Omental fat pad (tissue), 4 donors: ENCODE results near the gene CAMK2D. TPM values are rescaled to one million over a fixed set of nuclear protein-coding genes. Genes with fewer than 3 reads are reported as not detected.

ENCODE experiments used
- ATAC-seq: fragments of 150-250 bp; one replicate; pipeline ENCODE4 v1.9.1; 2016; ENCODE audit warnings: mild to moderate bottlenecking, moderate library complexity; ENCODE audit not compliant: low FRiP score
- DNase-seq: peaks from one replicate; pipeline ENCODE4 v3.0.0-alpha.2; 2019; ENCODE audit warnings: low spot score
- total RNA-seq, 4 donors: library from RNA; depleted of rRNA; stranded (reverse); fragments of >200 nt; gene quantifications; one replicate each; pipeline ENCODE4 v1.1.0, GENCODE V29; 2016
- TF ChIP-seq, protein P1 (sequence below), 3 donors: fragments of 450-650 bp; IDR thresholded peaks; one replicate each; pipeline ENCODE4 v1.5.1; 2016 to 2017; ENCODE audit warnings: antibody characterized with exemption in 3 of 3, mild to moderate bottlenecking in 3 of 3, moderate library complexity in 2 of 3

Gene CAMK2D
- total RNA-seq, 4 donors from 2014 or later, result 78.7 to 86.1 (median 83.2) TPM

DNA sequence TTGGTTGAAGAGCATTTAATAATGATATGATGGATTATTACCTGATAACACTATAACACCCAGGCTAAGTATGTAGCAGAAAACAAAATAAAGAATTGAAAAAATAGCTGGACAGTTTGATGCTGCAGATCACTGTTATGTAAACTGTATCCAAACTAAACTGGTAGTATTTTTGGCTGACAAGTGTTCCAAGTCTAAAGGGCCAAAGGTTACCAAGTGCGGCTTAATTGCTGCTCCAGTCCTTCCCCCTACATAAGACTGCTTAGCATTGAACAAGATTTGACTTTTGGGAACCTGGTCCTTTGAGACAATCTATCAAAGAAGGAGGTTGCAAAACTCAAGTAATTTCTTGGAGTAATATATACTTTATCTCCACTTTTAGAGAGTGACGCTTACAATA, 249.6 kb downstream of the CAMK2D start:
- DNase-seq (no peak), ATAC-seq (no peak)
- TF ChIP-seq, protein P1, sequence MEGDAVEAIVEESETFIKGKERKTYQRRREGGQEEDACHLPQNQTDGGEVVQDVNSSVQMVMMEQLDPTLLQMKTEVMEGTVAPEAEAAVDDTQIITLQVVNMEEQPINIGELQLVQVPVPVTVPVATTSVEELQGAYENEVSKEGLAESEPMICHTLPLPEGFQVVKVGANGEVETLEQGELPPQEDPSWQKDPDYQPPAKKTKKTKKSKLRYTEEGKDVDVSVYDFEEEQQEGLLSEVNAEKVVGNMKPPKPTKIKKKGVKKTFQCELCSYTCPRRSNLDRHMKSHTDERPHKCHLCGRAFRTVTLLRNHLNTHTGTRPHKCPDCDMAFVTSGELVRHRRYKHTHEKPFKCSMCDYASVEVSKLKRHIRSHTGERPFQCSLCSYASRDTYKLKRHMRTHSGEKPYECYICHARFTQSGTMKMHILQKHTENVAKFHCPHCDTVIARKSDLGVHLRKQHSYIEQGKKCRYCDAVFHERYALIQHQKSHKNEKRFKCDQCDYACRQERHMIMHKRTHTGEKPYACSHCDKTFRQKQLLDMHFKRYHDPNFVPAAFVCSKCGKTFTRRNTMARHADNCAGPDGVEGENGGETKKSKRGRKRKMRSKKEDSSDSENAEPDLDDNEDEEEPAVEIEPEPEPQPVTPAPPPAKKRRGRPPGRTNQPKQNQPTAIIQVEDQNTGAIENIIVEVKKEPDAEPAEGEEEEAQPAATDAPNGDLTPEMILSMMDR (IDR thresholded peaks at IDR 0.05), result no peak

DNA sequence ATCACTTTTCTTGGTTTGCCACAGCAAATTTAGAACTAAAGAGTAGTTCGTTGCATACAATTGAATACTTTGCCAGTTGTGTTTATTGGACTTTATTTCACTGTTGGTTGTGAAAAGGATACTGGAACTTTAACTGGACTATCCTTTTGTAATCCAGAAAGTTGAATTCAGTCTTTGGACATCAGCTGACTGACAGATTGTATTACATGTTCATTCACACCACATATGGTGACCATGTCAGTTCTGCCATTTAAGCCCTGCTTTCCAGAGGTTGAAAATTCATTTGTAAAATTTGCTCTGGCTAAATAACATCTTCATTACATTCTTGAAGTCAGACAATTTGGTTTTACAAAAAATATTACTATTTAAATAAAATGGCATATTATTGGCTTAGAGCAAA, 251.7 kb downstream of the CAMK2D start:
- ATAC-seq (no peak), DNase-seq (no peak)
- TF ChIP-seq, protein P1 (IDR thresholded peaks at IDR 0.05), result no peak

DNA sequence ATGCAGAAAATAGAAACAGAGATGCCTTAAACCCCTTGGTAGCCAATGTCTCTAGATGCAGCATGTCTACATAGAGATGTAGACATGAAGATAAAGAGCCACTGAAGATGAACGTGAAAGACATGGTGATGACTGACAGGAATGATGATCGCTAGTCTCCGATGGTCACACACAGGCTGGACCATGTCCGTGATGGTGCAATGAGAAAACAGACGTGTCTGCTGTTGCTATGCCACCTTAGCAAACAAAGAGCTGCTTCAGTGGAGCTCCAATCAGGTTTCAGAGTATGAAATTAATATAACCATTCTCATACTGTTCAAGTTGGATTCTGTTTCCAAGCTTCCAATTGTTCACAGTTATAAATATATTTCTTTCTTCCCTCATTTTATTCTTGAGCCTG, 256.5 kb downstream of the CAMK2D start:
- TF ChIP-seq, protein P1 (IDR thresholded peaks at IDR 0.05), result no peak
- DNase-seq, result no peak
- no peak for ATAC-seq

DNA sequence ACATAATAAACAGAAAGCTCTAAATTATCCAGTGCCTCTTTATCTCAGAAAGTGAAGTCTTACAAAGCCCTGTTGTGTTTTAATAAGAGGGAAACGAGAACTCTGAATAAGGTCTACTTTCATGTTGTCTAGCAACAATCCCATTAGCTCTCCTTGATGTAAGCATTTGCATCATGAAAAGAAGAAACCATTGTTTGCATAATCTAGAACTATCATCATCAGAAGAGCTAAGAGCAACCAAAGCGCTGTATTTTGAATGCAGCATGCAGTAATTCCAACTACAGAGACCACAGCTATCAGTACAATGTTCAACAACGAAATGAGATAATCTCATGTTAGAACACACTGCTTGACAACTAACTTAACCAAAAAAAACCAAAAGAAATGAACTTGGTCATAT, 257.1 kb downstream of the CAMK2D start:
- TF ChIP-seq, protein P1 (IDR thresholded peaks at IDR 0.05), result no peak
- no peak for ATAC-seq
- no peak for DNase-seq

GRCh38 chr4:113503691-113504090, 257.8 kb downstream of the CAMK2D start:
- DNase-seq, result no peak
- TF ChIP-seq, protein P1 (IDR thresholded peaks at IDR 0.05), result no peak
- ATAC-seq, result no peak

- no peak for ATAC-seq
- TF ChIP-seq, protein P1 (IDR thresholded peaks at IDR 0.05), result no peak
- DNase-seq, result no peak
Observed at GRCh38 chr4:113502906-113503305, 258.6 kb downstream of the CAMK2D start.

DNA sequence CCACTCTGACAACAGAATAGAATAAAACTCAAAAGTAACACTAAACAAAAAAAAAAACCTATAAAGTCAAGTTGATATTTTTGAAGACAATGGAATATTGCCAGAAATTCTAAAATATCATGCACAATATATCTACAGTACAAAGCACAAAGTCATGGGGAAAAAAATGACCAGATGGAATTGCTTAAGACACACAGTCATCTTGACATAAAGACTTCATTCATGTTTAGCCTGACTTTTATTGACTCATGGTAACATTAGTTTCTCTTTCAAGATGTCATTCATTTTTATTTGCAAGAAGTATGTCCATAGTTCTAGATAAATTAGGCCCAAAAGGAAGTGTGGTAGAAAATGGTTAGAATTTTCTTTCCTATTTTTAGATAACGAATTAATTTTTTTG, 259.1 kb downstream of the CAMK2D start:
- DNase-seq (no peak), ATAC-seq (no peak)
- TF ChIP-seq, protein P1 (IDR thresholded peaks at IDR 0.05), result no peak
